Measurements from ENCODE around the gene BRK1. TPM values are rescaled to one million over a fixed set of nuclear protein-coding genes. Genes with fewer than 3 reads are reported as not detected.

Gene BRK1
- total and polyA plus RNA-seq, 10 of the 15 experiments (the other 5 are each of a cell fraction or from before 2014, with no cell fraction given): 97.8 to 457 (median 203) TPM

DNA sequence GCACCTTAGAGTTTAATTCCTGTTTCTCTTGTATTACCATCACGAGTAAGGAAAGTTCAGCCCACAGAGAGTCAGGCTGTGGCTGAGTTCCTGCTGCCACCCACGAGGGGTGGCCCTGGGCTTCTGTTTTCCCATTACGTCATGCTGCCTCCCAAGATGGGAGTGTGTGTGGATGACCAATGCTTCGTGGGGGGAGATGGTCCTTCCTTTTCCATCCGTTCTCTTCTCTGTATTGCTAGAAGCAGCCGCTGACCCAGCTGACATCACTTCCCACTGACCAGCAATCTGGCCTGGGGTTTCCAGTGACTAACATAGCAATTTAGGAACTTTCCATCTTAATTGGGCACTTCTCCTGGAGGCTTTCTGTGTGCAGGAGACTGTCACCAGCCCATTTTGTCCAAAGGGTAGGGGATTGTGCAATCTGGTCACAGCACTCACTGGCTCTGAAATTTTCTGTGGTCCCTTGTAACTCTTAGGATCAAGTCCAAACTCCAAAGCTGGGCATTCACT, 58.5 kb downstream of the BRK1 start (continued):
- no peak for TF ChIP-seq EZH2 (IDR thresholded peaks at IDR 0.05; ENCODE audit: borderline replicate concordance, control insufficient read depth, low read depth, low read length)
- no peak for TF ChIP-seq SMAD5 (IDR thresholded peaks at IDR 0.05; ENCODE audit: low read depth)
- no peak for TF ChIP-seq FOS (IDR thresholded peaks at IDR 0.05; ENCODE audit: borderline replicate concordance, extremely low read depth, insufficient read length)
- TF ChIP-seq STAT1 (conservative IDR thresholded peaks at IDR 0.05): no peak
- TF ChIP-seq CREM (IDR thresholded peaks at IDR 0.05; ENCODE audit: low read depth): peak; percentile 14; the same call in 1 of the 2 replicates
- TF ChIP-seq, protein P1, sequence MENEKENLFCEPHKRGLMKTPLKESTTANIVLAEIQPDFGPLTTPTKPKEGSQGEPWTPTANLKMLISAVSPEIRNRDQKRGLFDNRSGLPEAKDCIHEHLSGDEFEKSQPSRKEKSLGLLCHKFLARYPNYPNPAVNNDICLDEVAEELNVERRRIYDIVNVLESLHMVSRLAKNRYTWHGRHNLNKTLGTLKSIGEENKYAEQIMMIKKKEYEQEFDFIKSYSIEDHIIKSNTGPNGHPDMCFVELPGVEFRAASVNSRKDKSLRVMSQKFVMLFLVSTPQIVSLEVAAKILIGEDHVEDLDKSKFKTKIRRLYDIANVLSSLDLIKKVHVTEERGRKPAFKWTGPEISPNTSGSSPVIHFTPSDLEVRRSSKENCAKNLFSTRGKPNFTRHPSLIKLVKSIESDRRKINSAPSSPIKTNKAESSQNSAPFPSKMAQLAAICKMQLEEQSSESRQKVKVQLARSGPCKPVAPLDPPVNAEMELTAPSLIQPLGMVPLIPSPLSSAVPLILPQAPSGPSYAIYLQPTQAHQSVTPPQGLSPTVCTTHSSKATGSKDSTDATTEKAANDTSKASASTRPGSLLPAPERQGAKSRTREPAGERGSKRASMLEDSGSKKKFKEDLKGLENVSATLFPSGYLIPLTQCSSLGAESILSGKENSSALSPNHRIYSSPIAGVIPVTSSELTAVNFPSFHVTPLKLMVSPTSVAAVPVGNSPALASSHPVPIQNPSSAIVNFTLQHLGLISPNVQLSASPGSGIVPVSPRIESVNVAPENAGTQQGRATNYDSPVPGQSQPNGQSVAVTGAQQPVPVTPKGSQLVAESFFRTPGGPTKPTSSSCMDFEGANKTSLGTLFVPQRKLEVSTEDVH (IDR thresholded peaks at IDR 0.05; ENCODE audit: low read depth, partially characterized antibody): no peak
- TF ChIP-seq, protein P2, sequence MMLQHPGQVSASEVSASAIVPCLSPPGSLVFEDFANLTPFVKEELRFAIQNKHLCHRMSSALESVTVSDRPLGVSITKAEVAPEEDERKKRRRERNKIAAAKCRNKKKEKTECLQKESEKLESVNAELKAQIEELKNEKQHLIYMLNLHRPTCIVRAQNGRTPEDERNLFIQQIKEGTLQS (IDR thresholded peaks at IDR 0.05; ENCODE audit: borderline replicate concordance, extremely low read depth, low read depth, low read length): no peak
- TF ChIP-seq MYB (IDR thresholded peaks at IDR 0.05; ENCODE audit: borderline replicate concordance, low read depth, low read length): no peak
- TF ChIP-seq PAX5 (IDR thresholded peaks at IDR 0.05; ENCODE audit: borderline replicate concordance, low read depth, low read length): no peak
- peak; percentile 68 for TF ChIP-seq RUNX3 (IDR thresholded peaks at IDR 0.05; ENCODE audit: low read length)
- TF ChIP-seq YY1 (IDR thresholded peaks at IDR 0.05; ENCODE audit: low read depth, low read length): no peak
- TF ChIP-seq PAX8 (IDR thresholded peaks at IDR 0.05): no peak
- TF ChIP-seq HDGF (IDR thresholded peaks at IDR 0.05): no peak
- TF ChIP-seq MYC (IDR thresholded peaks at IDR 0.05; ENCODE audit: insufficient read depth, insufficient read length, insufficient replicate concordance, low read length, severe bottlenecking): no peak
- no peak for TF ChIP-seq RBBP5 (conservative IDR thresholded peaks at IDR 0.05)
- TF ChIP-seq, protein P3, sequence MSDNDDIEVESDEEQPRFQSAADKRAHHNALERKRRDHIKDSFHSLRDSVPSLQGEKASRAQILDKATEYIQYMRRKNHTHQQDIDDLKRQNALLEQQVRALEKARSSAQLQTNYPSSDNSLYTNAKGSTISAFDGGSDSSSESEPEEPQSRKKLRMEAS (IDR thresholded peaks at IDR 0.05; ENCODE audit: low read depth, low read length): no peak
- no peak for TF ChIP-seq TCF7 (IDR thresholded peaks at IDR 0.05; ENCODE audit: borderline replicate concordance)
- no peak for TF ChIP-seq ZNF622 (IDR thresholded peaks at IDR 0.05)
- no peak for TF ChIP-seq TARDBP (IDR thresholded peaks at IDR 0.05; ENCODE audit: borderline replicate concordance)
- no peak for TF ChIP-seq CHD1 (IDR thresholded peaks at IDR 0.05; ENCODE audit: low read depth, low read length)
- TF ChIP-seq, protein P4, sequence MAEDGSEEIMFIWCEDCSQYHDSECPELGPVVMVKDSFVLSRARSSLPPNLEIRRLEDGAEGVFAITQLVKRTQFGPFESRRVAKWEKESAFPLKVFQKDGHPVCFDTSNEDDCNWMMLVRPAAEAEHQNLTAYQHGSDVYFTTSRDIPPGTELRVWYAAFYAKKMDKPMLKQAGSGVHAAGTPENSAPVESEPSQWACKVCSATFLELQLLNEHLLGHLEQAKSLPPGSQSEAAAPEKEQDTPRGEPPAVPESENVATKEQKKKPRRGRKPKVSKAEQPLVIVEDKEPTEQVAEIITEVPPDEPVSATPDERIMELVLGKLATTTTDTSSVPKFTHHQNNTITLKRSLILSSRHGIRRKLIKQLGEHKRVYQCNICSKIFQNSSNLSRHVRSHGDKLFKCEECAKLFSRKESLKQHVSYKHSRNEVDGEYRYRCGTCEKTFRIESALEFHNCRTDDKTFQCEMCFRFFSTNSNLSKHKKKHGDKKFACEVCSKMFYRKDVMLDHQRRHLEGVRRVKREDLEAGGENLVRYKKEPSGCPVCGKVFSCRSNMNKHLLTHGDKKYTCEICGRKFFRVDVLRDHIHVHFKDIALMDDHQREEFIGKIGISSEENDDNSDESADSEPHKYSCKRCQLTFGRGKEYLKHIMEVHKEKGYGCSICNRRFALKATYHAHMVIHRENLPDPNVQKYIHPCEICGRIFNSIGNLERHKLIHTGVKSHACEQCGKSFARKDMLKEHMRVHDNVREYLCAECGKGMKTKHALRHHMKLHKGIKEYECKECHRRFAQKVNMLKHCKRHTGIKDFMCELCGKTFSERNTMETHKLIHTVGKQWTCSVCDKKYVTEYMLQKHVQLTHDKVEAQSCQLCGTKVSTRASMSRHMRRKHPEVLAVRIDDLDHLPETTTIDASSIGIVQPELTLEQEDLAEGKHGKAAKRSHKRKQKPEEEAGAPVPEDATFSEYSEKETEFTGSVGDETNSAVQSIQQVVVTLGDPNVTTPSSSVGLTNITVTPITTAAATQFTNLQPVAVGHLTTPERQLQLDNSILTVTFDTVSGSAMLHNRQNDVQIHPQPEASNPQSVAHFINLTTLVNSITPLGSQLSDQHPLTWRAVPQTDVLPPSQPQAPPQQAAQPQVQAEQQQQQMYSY (CRISPR knock-in tag; IDR thresholded peaks at IDR 0.05): no peak
- no peak for TF ChIP-seq RELA (IDR thresholded peaks at IDR 0.05; ENCODE audit: borderline replicate concordance, partially characterized antibody)
- TF ChIP-seq, protein P5, sequence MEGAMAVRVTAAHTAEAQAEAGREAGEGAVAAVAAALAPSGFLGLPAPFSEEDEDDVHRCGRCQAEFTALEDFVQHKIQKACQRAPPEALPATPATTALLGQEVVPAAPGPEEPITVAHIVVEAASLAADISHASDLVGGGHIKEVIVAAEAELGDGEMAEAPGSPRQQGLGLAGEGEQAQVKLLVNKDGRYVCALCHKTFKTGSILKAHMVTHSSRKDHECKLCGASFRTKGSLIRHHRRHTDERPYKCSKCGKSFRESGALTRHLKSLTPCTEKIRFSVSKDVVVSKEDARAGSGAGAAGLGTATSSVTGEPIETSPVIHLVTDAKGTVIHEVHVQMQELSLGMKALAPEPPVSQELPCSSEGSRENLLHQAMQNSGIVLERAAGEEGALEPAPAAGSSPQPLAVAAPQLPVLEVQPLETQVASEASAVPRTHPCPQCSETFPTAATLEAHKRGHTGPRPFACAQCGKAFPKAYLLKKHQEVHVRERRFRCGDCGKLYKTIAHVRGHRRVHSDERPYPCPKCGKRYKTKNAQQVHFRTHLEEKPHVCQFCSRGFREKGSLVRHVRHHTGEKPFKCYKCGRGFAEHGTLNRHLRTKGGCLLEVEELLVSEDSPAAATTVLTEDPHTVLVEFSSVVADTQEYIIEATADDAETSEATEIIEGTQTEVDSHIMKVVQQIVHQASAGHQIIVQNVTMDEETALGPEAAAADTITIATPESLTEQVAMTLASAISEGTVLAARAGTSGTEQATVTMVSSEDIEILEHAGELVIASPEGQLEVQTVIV (IDR thresholded peaks at IDR 0.05; ENCODE audit: borderline replicate concordance, partially characterized antibody): no peak

Measured in GM12878 (cell line).